Measurements from ENCODE around the gene COG8.
"Not testable (repeated sequence)": the region's sequence is repeated elsewhere in the genome, so short reads cannot be mapped to it uniquely, and the experiment has no call there.

Gene COG8

GRCh38 chr16:69339289-69340094 lies at the start of gene COG8, which contains the start of gene NIP7:
Gene COG8 (minus strand): TSS chr16:69339564. CDS start chr16:69339552, 12 bp downstream.
Gene NIP7 (plus strand): TSS chr16:69339772. CDS start chr16:69339830, 58 bp downstream.
- peak; percentile 99 for DNase-seq (ENCODE audit: low spot score)

- DNase-seq (ENCODE audit: low spot score) = no peak
These were observed 47.2 kb upstream of the COG8 start for GRCh38 chr16:69386596-69386995.

GRCh38 chr16:69384974-69385373 lies 45.6 kb upstream of the COG8 start:
- no peak for DNase-seq (ENCODE audit: low spot score)

- DNase-seq (ENCODE audit: low spot score) = no peak
These were observed 43.1 kb upstream of the COG8 start for GRCh38 chr16:69382421-69382820.

- DNase-seq (ENCODE audit: low spot score) = no peak
These were observed 41.9 kb upstream of the COG8 start for GRCh38 chr16:69381231-69381630.

- no peak for DNase-seq (ENCODE audit: low spot score)
These were observed 39.4 kb upstream of the COG8 start for GRCh38 chr16:69378760-69379159.

- DNase-seq (ENCODE audit: low spot score) = no peak
These were observed 38.7 kb upstream of the COG8 start for GRCh38 chr16:69378036-69378435.

GRCh38 chr16:69376393-69377059 lies 37.2 kb upstream of the COG8 start:
- DNase-seq (ENCODE audit: low spot score) = no peak

GRCh38 chr16:69373019-69373418 lies 33.7 kb upstream of the COG8 start:
- no peak for DNase-seq (ENCODE audit: low spot score)

- no peak for DNase-seq (ENCODE audit: low spot score)
These were observed 32.2 kb upstream of the COG8 start for GRCh38 chr16:69371564-69371963.

GRCh38 chr16:69368866-69369265 lies 29.5 kb upstream of the COG8 start:
- no peak for DNase-seq (ENCODE audit: low spot score)

GRCh38 chr16:69367980-69368379 lies 28.6 kb upstream of the COG8 start:
- DNase-seq (ENCODE audit: low spot score) = no peak

- DNase-seq (ENCODE audit: low spot score) = no peak
These were observed 27.1 kb upstream of the COG8 start for GRCh38 chr16:69366431-69366830.

GRCh38 chr16:69365901-69366300 lies 26.5 kb upstream of the COG8 start:
- DNase-seq (ENCODE audit: low spot score) = no peak

- no peak for DNase-seq (ENCODE audit: low spot score)
These were observed 24.7 kb upstream of the COG8 start for GRCh38 chr16:69364088-69364487.

GRCh38 chr16:69363281-69363717 lies 23.9 kb upstream of the COG8 start:
- no peak for DNase-seq (ENCODE audit: low spot score)

GRCh38 chr16:69360070-69360469 lies 20.7 kb upstream of the COG8 start:
- not testable (repeated sequence) for DNase-seq (ENCODE audit: low spot score)

GRCh38 chr16:69351309-69352027 lies 12.1 kb upstream of the COG8 start, which contains the start of gene TMED6:
Gene TMED6 (minus strand): TSS chr16:69351786. CDS start chr16:69351753, 33 bp downstream.
- DNase-seq (ENCODE audit: low spot score) = peak; percentile 78

GRCh38 chr16:69350536-69351133 lies 11.3 kb upstream of the COG8 start:
- DNase-seq (ENCODE audit: low spot score) = no peak

GRCh38 chr16:69349536-69349935 lies 10.2 kb upstream of the COG8 start:
- DNase-seq (ENCODE audit: low spot score) = no peak

GRCh38 chr16:69348222-69348621 lies 8.9 kb upstream of the COG8 start:
- no peak for DNase-seq (ENCODE audit: low spot score)

GRCh38 chr16:69346683-69347082 lies 7.3 kb upstream of the COG8 start:
- DNase-seq (ENCODE audit: low spot score) = no peak
